ENCODE results near the gene ROMO1.
A peak's percentile ranks its signal among the peaks of the same experiment; 100 is the strongest.
"Not testable (repeated sequence)": the region's sequence is repeated elsewhere in the genome, so short reads cannot be mapped to it uniquely, and the experiment has no call there.

Gene ROMO1

GRCh38 chr20:35706591-35707529 lies 7.7 kb downstream of the ROMO1 start:
- DNase-seq; intact Hi-C loops (cut with DNase I): not testable (repeated sequence)

DNA sequence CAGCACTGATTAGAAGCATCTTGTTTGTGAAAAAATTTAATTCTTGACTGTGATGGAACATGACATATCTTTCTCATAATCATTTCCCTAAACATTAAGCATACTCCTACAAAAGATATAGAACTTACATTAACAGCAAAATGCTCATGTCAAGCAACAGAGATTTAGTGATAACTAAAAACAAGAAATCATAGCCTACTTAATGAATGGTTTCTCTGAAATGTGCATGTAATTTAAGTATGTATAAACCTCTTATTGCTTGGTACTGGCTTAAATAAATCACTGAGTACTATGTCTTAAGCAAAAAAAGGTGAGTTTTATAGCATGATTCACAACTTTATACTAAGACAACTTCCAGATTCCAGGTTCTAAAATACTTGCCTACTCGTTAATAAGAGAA lies 9.3 kb downstream of the ROMO1 start:
- DNase-seq, result no peak
- intact Hi-C loops (cut with DNase I), result no loop called here

DNA sequence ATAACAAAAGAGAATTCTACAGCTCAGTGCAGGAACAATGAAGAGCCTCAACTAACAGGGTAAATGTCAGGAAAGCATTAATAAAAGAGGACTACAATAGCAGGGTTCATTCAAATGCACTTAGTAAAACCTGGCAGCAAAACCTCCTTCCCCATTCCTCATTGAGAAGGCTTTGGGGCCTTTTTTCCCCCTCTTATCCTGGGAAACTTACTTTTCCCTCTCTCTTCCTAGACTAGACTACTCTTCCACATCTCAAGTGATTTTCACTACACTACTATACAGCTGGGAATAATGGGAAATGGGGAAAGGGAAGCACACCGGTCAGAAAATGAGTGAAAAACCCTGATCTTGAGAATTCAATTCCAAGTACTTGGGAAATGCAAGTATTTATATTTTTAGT lies 10.1 kb downstream of the ROMO1 start:
- intact Hi-C loops (cut with DNase I), result no loop called here
- DNase-seq, result no peak

GRCh38 chr20:35710039-35710438 lies 10.8 kb downstream of the ROMO1 start:
- intact Hi-C loops (cut with DNase I), result no loop called here
- no peak for DNase-seq

DNA sequence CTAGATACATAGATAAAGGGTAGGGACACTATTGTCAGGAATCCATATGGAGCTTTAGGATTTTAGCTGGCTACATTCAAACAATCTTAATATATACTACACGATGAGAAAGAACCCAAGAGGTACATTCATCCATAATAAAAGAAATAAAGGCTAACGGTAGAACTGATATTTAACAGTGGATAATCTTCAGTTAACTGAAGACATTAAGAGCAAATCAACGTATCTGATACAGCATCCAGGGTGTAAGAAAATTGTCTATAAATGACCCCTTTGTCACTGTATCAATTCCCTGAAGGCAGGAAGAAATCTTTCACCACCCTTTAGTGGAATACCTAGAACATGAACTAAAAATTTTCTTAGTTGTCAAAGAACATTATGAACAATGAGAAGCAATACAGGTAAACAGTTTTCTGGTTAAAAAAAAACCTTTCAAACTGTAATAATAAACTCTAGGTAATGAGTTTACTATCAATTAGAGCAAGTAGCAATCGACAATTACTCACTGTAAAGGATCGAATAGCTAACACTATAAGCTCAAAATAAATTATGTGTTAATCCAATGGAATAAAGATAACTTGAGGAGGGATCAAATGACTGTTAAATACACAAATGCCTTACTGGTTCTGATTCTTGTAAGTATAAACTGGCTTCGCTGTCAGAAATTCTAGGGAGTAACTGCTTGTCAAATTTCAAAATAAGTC lies 11.8 kb downstream of the ROMO1 start:
- intact Hi-C loops (cut with DNase I), result no loop called here
- no peak for DNase-seq

DNA sequence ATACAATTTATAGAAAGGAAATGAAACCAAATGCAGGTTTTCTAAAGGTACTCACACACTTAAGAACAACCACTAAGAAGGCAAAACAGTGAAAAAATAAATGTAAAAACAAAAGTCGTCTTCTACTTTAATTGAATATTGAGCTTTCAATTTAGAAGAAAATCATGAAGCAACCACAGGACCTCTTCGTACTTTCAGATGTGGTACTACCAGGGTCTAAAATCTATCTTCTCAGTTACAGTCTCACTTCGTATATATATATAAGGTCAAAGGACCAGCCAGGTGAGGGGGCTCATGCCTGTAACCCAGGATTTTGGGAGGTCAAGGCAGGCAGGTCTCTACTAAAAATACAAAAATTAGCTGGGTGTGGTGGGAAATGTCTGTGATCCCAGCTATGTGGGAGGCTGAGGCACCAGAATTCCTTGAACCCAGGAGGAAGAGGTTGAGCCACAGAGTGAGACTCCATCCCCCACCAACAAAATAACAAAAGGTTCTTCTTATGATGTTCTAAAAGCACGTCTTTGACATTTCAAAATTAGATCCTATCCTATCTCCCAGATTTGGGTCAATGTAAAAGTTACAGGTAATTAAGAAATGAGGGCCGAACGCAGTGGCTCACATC lies 12.5 kb downstream of the ROMO1 start:
- intact Hi-C loops (cut with DNase I), result no loop called here
- no peak for DNase-seq

DNA sequence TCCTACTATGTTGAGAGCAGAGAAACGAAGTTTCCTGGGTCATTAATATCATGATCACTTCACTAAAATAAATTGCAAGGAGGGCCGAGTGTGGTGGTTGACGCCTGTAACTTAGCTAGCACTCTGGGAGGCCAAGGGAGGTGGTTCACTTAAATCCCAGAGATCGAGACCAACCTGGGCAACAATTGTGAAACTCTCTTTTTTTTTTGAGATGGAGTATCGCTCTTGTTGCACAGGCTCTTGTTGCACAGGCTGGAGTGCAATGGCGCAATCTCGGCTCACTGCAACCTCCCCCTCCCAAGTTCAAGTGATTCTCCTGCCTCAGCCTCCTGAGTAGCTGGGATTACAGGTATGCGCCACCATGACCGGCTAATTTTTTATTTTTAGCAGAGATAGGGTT lies 13.9 kb downstream of the ROMO1 start:
- peak in 1 of 10 donors; percentile 24 for DNase-seq
- intact Hi-C loops (cut with DNase I), result not testable (repeated sequence)

- intact Hi-C loops (cut with DNase I), result no loop called here
- DNase-seq, result no peak
These were observed 14.9 kb downstream of the ROMO1 start for GRCh38 chr20:35714127-35714526.

DNA sequence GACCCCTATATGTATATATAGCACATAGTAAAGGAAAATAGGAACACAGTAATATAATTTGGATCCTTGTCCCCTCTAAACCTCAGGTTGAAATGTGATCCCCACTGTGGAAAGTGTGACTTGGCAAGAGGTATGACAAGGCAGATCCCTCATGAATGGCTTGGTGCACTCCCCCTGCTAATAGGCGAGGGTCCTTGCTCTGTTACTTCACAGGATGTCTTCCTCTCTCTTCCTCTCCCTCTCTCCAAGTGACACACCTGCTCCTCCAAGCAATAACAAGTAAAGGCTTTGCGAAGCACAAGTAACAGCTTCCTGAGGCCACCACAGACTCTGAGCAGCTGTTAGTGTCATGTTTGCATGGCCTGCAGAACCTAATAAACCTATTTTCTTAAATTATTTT lies 16.4 kb downstream of the ROMO1 start:
- intact Hi-C loops (cut with DNase I), result no loop called here

GRCh38 chr20:35716330-35716729 lies 17.1 kb downstream of the ROMO1 start:
- peak in 1 of 10 donors; percentile 35 for DNase-seq
- intact Hi-C loops (cut with DNase I), result no loop called here

More for the DNA sequence above, 16.4 kb downstream of the ROMO1 start:
- no peak for DNase-seq

- intact Hi-C loops (cut with DNase I); DNase-seq: not testable (repeated sequence)
These were observed 19.1 kb downstream of the ROMO1 start for GRCh38 chr20:35718321-35718720.

DNA sequence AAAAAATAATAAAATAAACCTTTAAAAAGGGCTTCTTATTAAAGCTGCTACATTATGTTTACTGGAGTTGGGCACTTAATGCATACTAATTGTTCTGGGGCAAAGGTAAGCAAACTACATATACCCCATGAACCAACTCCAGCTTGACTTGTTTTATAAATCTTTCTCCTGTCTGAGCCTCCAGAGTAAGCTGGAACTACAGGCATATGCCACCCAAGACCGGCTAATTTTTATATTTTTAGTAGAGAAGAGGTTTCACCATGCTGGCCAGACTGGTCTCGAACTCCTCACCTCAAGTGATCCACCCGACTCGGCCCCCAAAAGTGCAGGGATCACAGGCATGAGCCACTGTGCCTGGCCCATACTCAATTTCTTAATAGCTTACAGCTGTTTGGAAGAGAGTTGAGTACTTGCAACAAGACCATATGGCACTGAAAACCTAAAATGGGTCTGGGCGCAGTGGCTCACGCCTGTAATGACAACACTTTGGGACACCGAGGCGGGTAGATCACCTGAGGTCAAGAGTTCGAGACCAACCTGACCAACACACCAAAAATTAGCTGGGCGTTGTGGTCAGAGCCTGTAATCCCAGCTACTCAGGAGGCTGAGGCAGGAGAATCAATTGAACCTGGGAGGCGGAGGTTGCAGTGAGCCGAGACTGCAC lies 19.9 kb downstream of the ROMO1 start:
- intact Hi-C loops (cut with DNase I), result no loop called here

GRCh38 chr20:35719717-35720116 lies 20.5 kb downstream of the ROMO1 start:
- DNase-seq, result no peak
- intact Hi-C loops (cut with DNase I), result no loop called here

More for the DNA sequence above, 19.9 kb downstream of the ROMO1 start:
- DNase-seq, result peak in 1 of 10 donors; percentile 58

DNA sequence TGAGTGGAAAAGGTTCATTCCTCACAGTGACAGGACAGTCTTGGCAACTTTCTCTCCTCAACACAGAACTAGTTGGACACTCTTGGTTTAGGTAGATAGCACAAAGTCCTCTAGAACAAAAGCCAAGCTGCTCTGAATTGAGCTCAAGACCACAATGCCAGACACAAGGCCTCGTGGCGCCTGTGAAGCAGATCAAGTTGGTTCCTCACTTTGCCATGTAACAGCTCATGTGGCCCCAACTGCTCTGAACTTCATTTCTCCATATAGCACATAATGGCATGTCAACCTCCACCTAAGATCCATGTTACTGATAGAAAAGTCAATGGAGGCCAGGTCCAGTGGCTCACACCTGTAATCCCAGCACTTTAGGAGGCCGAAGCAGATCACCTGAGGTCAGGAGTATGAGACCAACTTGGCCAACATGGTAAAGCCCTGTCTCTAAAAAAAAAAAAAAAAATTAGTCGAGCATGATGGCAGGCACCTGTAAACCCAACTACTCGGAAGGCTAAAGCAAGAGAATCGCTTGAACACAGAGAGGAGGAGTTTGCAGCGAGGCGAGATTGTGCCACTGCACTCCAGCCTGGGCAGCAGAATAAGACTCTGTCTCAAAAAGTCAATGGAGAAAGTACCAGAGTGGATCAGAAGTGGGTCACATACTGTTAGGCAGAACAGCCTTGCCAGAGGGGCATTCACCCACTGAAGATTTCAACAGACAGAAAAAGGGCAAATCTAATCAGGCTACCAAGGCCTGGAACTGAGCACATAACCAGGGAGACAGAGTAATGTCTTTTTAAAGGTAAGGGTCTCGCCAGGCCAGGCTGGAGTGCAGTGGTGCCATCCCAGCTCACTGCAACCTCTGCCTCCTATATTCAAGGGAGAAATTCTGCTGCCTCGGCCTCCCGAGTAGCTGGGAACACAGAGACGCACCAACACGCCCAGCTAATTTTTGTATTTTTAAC lies 21.2 kb downstream of the ROMO1 start:
- no peak for DNase-seq
- intact Hi-C loops (cut with DNase I), result no loop called here

- intact Hi-C loops (cut with DNase I), result no loop called here
- DNase-seq, result no peak
These were observed 22.0 kb downstream of the ROMO1 start for GRCh38 chr20:35721219-35721618.

GRCh38 chr20:35721621-35722020 lies 22.4 kb downstream of the ROMO1 start:
- intact Hi-C loops (cut with DNase I), result no loop called here
- no peak for DNase-seq

DNA sequence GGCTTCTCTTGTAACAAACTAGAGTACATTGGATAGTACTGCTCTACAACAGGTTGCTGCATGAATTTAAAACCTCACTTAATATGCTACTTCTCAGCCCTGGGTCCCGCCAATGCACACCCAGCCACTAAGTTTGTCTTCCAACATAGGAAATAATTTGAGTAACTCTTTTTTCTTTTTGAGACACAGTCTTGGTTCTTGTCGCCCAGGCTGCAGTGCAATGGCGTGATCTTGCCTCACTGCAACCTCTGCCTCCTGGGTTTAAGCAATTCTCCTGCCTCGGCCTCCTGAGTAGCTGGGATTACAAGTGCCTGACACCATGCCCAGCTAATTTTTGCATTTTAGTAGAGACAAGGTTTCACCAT lies 24.1 kb downstream of the ROMO1 start:
- intact Hi-C loops (cut with DNase I), result not testable (repeated sequence)

DNA sequence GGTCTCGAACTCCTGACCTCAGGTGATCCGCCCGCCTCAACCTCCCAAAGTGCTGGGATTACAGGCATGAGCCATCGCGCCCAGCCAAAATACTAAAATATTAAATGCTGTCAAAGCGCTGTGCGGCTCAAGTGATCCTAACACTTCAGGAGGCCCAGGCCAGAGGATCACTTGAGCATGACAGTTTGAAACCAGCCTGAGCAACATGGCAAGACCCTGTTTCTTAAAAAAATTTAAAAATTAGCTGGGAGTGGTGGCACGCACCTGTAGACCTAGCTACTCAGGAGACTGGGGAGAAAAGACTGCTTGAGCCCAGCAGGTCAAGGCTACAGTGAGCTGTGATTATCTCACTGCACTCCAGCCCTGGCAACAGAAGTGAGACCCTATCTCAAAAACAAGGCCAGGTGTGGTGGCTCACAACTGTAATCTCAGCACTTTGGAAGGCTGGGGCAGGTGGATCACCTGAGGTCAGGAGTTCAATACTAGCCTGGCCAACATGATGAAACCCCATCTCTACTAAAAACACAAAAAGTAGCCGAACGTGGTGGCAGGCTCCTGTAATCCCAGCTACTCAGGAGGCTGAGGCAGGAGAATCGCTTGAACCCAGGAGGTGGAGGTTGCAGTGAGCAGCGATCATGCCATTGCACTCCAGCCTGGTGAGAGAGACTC lies 24.6 kb downstream of the ROMO1 start:
- DNase-seq; intact Hi-C loops (cut with DNase I): not testable (repeated sequence)

More for the DNA sequence above, 24.1 kb downstream of the ROMO1 start:
- not testable (repeated sequence) for DNase-seq

All from posterior cingulate gyrus (tissue), 11 donors.